ENCODE measurements around the gene ADAMTS7. TPM values are rescaled to one million over a fixed set of nuclear protein-coding genes. Genes with fewer than 3 reads are reported as not detected.

The ADAMTS7 gene
- total and polyA plus RNA-seq, 2 donors (not counting 3 experiments of a cell fraction or from before 2014, with no cell fraction given), result 49.6 to 64.7 TPM

DNA sequence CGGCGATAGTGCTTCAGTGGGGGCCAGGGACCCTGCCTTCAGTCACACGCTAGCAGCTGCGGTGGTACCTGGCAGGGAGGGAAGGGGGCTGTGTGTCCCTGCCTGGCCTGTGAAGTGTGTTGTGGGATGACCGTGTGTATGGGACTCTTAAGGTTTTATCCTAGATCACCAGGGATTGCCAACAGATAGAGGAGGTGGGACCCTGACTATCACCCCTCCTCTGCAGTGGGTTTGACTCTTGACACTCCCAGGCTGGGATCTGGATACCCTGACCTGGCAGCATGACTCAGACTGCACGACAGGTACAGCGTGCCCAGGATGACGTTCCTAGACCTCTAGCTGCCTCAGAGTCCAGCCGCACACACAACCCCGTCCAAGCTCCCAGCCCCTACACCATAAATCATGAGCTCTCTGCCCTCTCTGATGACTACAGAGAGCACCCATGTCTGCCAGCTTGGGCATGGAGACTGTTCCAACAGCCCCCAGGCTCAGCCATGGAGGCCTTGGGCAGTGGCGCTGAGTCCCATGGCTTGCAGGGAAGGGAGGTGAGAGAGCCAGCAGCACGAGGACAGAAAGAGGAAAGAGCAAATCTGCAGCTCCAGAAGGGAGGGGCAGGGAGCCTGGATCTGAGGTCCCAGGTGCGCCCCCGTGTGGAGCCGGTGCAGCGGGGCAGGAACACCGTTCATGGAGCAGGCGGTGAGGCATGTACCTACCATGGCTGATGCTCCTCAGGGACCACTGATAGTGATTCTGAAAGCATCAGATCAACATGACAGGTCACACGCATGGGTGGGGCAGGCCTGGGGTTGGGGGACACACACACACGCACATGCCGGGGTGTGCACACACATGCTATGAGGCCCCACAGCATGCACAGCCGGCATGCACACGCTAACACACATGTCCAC lies 71.0 kb downstream of the ADAMTS7 start:
- no peak overlapping the region for H3K27ac ChIP-seq (ENCODE audit: insufficient read depth, low read depth, low read length)
- POLR2A ChIA-PET, result no interaction called here
- H3K4me1 ChIP-seq (ENCODE audit: control insufficient read depth, extremely low read depth, insufficient read depth, low read length), result no peaks in the 10 kb centered on the region
- H3K9me3 ChIP-seq (replicated peaks; ENCODE audit: control insufficient read depth, insufficient read depth, low read length), result no peaks in the 10 kb centered on the region
- peaks cover 0 to 2% of the 10 kb centered on the region in 2 experiments for H3K27me3 ChIP-seq (ENCODE audit: control insufficient read depth in 2 of 2, insufficient read depth in 2 of 2, low read length in 2 of 2)
- no peaks in the 10 kb centered on the region for H3K9me1 ChIP-seq (replicated peaks; ENCODE audit: control insufficient read depth, extremely low read depth, insufficient read depth, low read length)
- BruUV-seq (replicated peaks), result no TSS peak
- DNase-seq (ENCODE audit: low read depth, low spot score) (peak; percentile 26), FAIRE-seq (no peak)
- CTCF ChIA-PET, result interaction anchor here (0.9 to 3.9 kb wide), 7 partner anchors 10 to 126 kb away, joined by 3 to 23 read pairs (median 5); no protein-coding TSS in a partner anchor
- no peak overlapping the region for H3K4me2 ChIP-seq (ENCODE audit: insufficient read depth, low read length)
- H3K4me3 ChIP-seq (replicated peaks in 1 of 3; ENCODE audit: insufficient read depth in 1 of 3, low read depth in 1 of 3, low read length in 3 of 3), result no peak overlapping the region
- intact Hi-C loops (cut with micrococcal nuclease), result no loop called here
- peak; percentile 46 to 77 for TF ChIP-seq CTCF (IDR thresholded peaks at IDR 0.05; ENCODE audit: extremely low read depth in 1 of 2, insufficient read depth in 1 of 2, low read depth in 1 of 2, low read length in 2 of 2)
- TF ChIP-seq MYC (IDR thresholded peaks at IDR 0.05; ENCODE audit: low read depth, low read length), result no peak
- no peaks in the 10 kb centered on the region for H3K79me2 ChIP-seq (ENCODE audit: control insufficient read depth, insufficient read depth, low read length)
- no peaks in the 10 kb centered on the region for H4K20me1 ChIP-seq (replicated peaks; ENCODE audit: control insufficient read depth, extremely low read depth, insufficient read depth, low read length)
- H2AFZ ChIP-seq (ENCODE audit: low read depth, low read length), result no peak overlapping the region
- H3K9ac ChIP-seq (replicated peaks; ENCODE audit: extremely low read depth, insufficient read depth, low read length), result no peak overlapping the region
- H3K36me3 ChIP-seq (ENCODE audit: control insufficient read depth in 2 of 2, extremely low read depth in 1 of 2, insufficient read depth in 2 of 2, low read length in 2 of 2), result no peaks in the 10 kb centered on the region
- dilution Hi-C loops (cut with MboI; ENCODE audit: extremely low pct_ligation_motif_present, low sequenced_read_pairs), result no loop called here

- ChIA-PET POLR2A (no interaction called here), CTCF (interaction anchor here (0.8 to 3.9 kb wide), 6 partner anchors 12 to 171 kb away, joined by 3 to 23 read pairs (median 4); no protein-coding TSS in a partner anchor)
- Histone ChIP-seq H3K4me3 (replicated peaks in 1 of 3; ENCODE audit: insufficient read depth in 1 of 3, low read depth in 1 of 3, low read length in 3 of 3) (no peak overlapping the region), H4K20me1 (replicated peaks; ENCODE audit: control insufficient read depth, extremely low read depth, insufficient read depth, low read length) (no peaks in the 10 kb centered on the region), H3K9me1 (replicated peaks; ENCODE audit: control insufficient read depth, extremely low read depth, insufficient read depth, low read length) (no peaks in the 10 kb centered on the region), H3K4me1 (ENCODE audit: control insufficient read depth, extremely low read depth, insufficient read depth, low read length) (no peaks in the 10 kb centered on the region), H3K4me2 (ENCODE audit: insufficient read depth, low read length) (no peak overlapping the region), H2AFZ (ENCODE audit: low read depth, low read length) (no peak overlapping the region), H3K9ac (replicated peaks; ENCODE audit: extremely low read depth, insufficient read depth, low read length) (no peak overlapping the region), H3K36me3 (ENCODE audit: control insufficient read depth in 2 of 2, extremely low read depth in 1 of 2, insufficient read depth in 2 of 2, low read length in 2 of 2) (no peaks in the 10 kb centered on the region), H3K9me3 (replicated peaks; ENCODE audit: control insufficient read depth, insufficient read depth, low read length) (no peaks in the 10 kb centered on the region), H3K79me2 (ENCODE audit: control insufficient read depth, insufficient read depth, low read length) (no peaks in the 10 kb centered on the region), H3K27ac (ENCODE audit: insufficient read depth, low read depth, low read length) (no peak overlapping the region), H3K27me3 (ENCODE audit: control insufficient read depth in 2 of 2, insufficient read depth in 2 of 2, low read length in 2 of 2) (peaks cover 0 to 9% of the 10 kb centered on the region in 2 experiments)
- no peak for FAIRE-seq
- no TSS peak for BruUV-seq (replicated peaks)
- dilution Hi-C loops (cut with MboI; ENCODE audit: extremely low pct_ligation_motif_present, low sequenced_read_pairs) (no loop called here), intact Hi-C loops (cut with micrococcal nuclease) (no loop called here)
- TF ChIP-seq CTCF (IDR thresholded peaks at IDR 0.05; ENCODE audit: extremely low read depth in 1 of 2, insufficient read depth in 1 of 2, low read depth in 1 of 2, low read length in 2 of 2) (no peak), MYC (IDR thresholded peaks at IDR 0.05; ENCODE audit: low read depth, low read length) (no peak), FOS (IDR thresholded peaks at IDR 0.05; ENCODE audit: borderline replicate concordance, insufficient read depth, low read length) (no peak), POLR2A (IDR thresholded peaks at IDR 0.05; ENCODE audit: low read depth, low read length) (no peak), POLR2AphosphoS5 (IDR thresholded peaks at IDR 0.05; ENCODE audit: insufficient read depth, low read depth, low read length) (no peak), MAX (IDR thresholded peaks at IDR 0.05; ENCODE audit: insufficient read depth, insufficient read length) (no peak), GATA2 (IDR thresholded peaks at IDR 0.05; ENCODE audit: insufficient read depth, insufficient read length, low read depth, low read length) (no peak), EZH2 (IDR thresholded peaks at IDR 0.05; ENCODE audit: borderline replicate concordance, low read depth, low read length, severe bottlenecking) (no peak), JUN (IDR thresholded peaks at IDR 0.05; ENCODE audit: borderline replicate concordance, insufficient read depth, insufficient read length, low read depth) (no peak)
- DNase-seq (ENCODE audit: low read depth, low spot score), result no peak
These were observed 72.1 kb downstream of the ADAMTS7 start for GRCh38 chr15:78739206-78739605.

Measured in endothelial cell of umbilical vein (primary cell).